H1 (cell line): ENCODE data around the gene LTBP4. TPM values are rescaled to one million over a fixed set of nuclear protein-coding genes. Genes with fewer than 3 reads are reported as not detected.

Experiments used
- CTCF ChIA-PET: fragments of 300-600 bp; sonication (Branson Sonifier 250); formaldehyde crosslinking; loops from one replicate; lab custom pipeline; 2021; ENCODE audit not compliant: partially characterized antibody; lab: Charles Lee
- POLR2A ChIA-PET: fragments of 300-600 bp; sonication (Branson Sonifier 250); formaldehyde crosslinking; loops from one replicate; lab custom pipeline; 2021; ENCODE audit warnings: inconsistent platforms; ENCODE audit not compliant: partially characterized antibody; lab: Charles Lee
- DNase-seq, 2 experiments: peaks; one replicate each; pipeline versions ENCODE4 v3.0.0 to v3.0.0-alpha.2; 2010 to 2022; ENCODE audit warnings: low spot score in 2 of 2, low read depth in 1 of 2, mixed read lengths in 1 of 2
- FAIRE-seq: peaks from 2 replicates; lab custom pipeline; 2011; peaks lifted over from hg19 to GRCh38; lab: Jason Lieb, UNC
- H2AFZ ChIP-seq: 2 replicates; pipeline ENCODE4 v1.8.1; 2012; ENCODE audit warnings: low read length, inconsistent platforms
- H2AK5ac ChIP-seq: 2 replicates; pipeline ENCODE4 v1.6.1; 2013; ENCODE audit warnings: low read depth, low read length
- H2BK120ac ChIP-seq: replicated peaks from 2 replicates; pipeline ENCODE3; 2013; ENCODE audit warnings: low read depth, low read length, inconsistent platforms
- H2BK12ac ChIP-seq: 2 replicates; pipeline ENCODE4 v1.6.1; 2013; ENCODE audit warnings: low read depth, low read length
- H2BK15ac ChIP-seq: 2 replicates; pipeline ENCODE4 v1.6.1; 2013; ENCODE audit warnings: low read length
- H2BK20ac ChIP-seq: 2 replicates; pipeline ENCODE4 v1.6.1; 2013; ENCODE audit warnings: low read length
- H2BK5ac ChIP-seq: 2 replicates; pipeline ENCODE4 v1.6.1; 2013; ENCODE audit warnings: low read depth, low read length
- H3K14ac ChIP-seq: 2 replicates; pipeline ENCODE4 v1.6.1; 2013; ENCODE audit warnings: inconsistent platforms; ENCODE audit not compliant: insufficient read length
- H3K18ac ChIP-seq: 2 replicates; pipeline ENCODE4 v1.6.1; 2013; ENCODE audit warnings: low read length; ENCODE audit errors: extremely low read depth
- H3K23ac ChIP-seq: 2 replicates; pipeline ENCODE4 v1.6.1; 2013; ENCODE audit warnings: inconsistent platforms; ENCODE audit not compliant: insufficient read length
- H3K23me2 ChIP-seq: 2 replicates; pipeline ENCODE4 v1.6.1; 2013; ENCODE audit warnings: low read depth, low read length
- H3K27ac ChIP-seq: 2 replicates; pipeline ENCODE4 v1.6.1; 2011; ENCODE audit warnings: low read depth, low read length, inconsistent platforms
- H3K27me3 ChIP-seq, 4 experiments: replicated peaks in 1 of 4; 1 replicate in 1 of 4; 2 replicates in 3 of 4; pipeline versions ENCODE4 v1.6.1 to v1.8.1; 2011 to 2013; ENCODE audit warnings: low read length in 3 of 4, mild to moderate bottlenecking in 3 of 4, inconsistent platforms in 2 of 4, mixed read lengths in 2 of 4, moderate library complexity in 1 of 4; ENCODE audit not compliant: control insufficient read depth in 3 of 4, insufficient read depth in 3 of 4; ENCODE audit errors: extremely low read depth in 1 of 4
- H3K36me3 ChIP-seq, 4 experiments: 2 replicates each; pipeline versions ENCODE4 v1.6.1 to v1.8.1; 2011 to 2013; ENCODE audit warnings: mild to moderate bottlenecking in 4 of 4, low read length in 3 of 4, moderate library complexity in 2 of 4, control low read depth in 1 of 4, inconsistent platforms in 1 of 4; ENCODE audit not compliant: insufficient read depth in 4 of 4, control insufficient read depth in 2 of 4
- H3K4ac ChIP-seq: replicated peaks from 2 replicates; pipeline ENCODE3; 2013; ENCODE audit warnings: low read length, low read depth, mixed read lengths, inconsistent platforms; ENCODE audit not compliant: insufficient read length
- H3K4me1 ChIP-seq, 4 experiments: replicated peaks in 1 of 4; 1 replicate in 1 of 4; 2 replicates in 3 of 4; pipeline versions ENCODE4 v1.6.1 to v1.8.1; 2011 to 2013; ENCODE audit warnings: low read length in 3 of 4, inconsistent platforms in 2 of 4, mixed read lengths in 1 of 4; ENCODE audit not compliant: insufficient read depth in 4 of 4, control insufficient read depth in 3 of 4
- H3K4me2 ChIP-seq, 2 experiments: 2 replicates each; pipeline versions ENCODE4 v1.6.1 to v1.8.1; 2011 to 2013; ENCODE audit warnings: low read depth in 2 of 2, low read length in 2 of 2, control low read depth in 1 of 2, inconsistent platforms in 1 of 2, mild to moderate bottlenecking in 1 of 2; ENCODE audit not compliant: insufficient read depth in 1 of 2
- H3K4me3 ChIP-seq, 4 experiments: fragments of 200-600, 300-600 bp in 1 of 4; sonication (generic), shearing (Covaris generic), sonication (Bioruptor Twin) in 1 of 4; 2 replicates each; pipeline versions ENCODE4 v1.5.1 to v1.8.1; 2011 to 2016; ENCODE audit warnings: low read length in 4 of 4, low read depth in 3 of 4, control low read depth in 2 of 4, inconsistent platforms in 2 of 4, mild to moderate bottlenecking in 2 of 4, mixed read lengths in 1 of 4, moderate library complexity in 1 of 4; ENCODE audit not compliant: insufficient read depth in 2 of 4; ENCODE audit errors: extremely low read depth in 1 of 4
- H3K56ac ChIP-seq: replicated peaks from 2 replicates; pipeline ENCODE3; 2013; ENCODE audit warnings: low read depth, mild to moderate bottlenecking, mixed read lengths, low read length, inconsistent platforms; ENCODE audit not compliant: insufficient read length
- H3K79me1 ChIP-seq: 2 replicates; pipeline ENCODE4 v1.6.1; 2013; ENCODE audit warnings: low read depth, low read length, control low read depth
- H3K79me2 ChIP-seq, 2 experiments: 2 replicates each; pipeline versions ENCODE4 v1.6.1 to v1.8.1; 2012 to 2013; ENCODE audit warnings: low read length in 2 of 2, mild to moderate bottlenecking in 2 of 2, inconsistent platforms in 1 of 2; ENCODE audit not compliant: insufficient read depth in 2 of 2, control insufficient read depth in 1 of 2
- H3K9ac ChIP-seq, 4 experiments: replicated peaks in 1 of 4; 1 replicate in 1 of 4; 2 replicates in 3 of 4; pipeline versions ENCODE4 v1.6.1 to v1.8.1; 2011 to 2013; ENCODE audit warnings: low read depth in 3 of 4, low read length in 3 of 4, control low read depth in 2 of 4, mild to moderate bottlenecking in 2 of 4, moderate library complexity in 2 of 4, inconsistent platforms in 1 of 4; ENCODE audit errors: extremely low read depth in 1 of 4
- H3K9me3 ChIP-seq, 2 experiments: 2 replicates each; pipeline versions ENCODE4 v1.6.1 to v1.8.1; 2012 to 2013; ENCODE audit warnings: mild to moderate bottlenecking in 2 of 2, moderate library complexity in 2 of 2, control low read depth in 1 of 2, inconsistent platforms in 1 of 2, low read depth in 1 of 2, low read length in 1 of 2, mixed read lengths in 1 of 2; ENCODE audit not compliant: insufficient read depth in 2 of 2
- H4K20me1 ChIP-seq, 2 experiments: replicated peaks in 1 of 2; 2 replicates each; pipeline versions ENCODE3 to v1.8.1; 2011 to 2013; ENCODE audit warnings: inconsistent platforms in 2 of 2, low read length in 2 of 2, mild to moderate bottlenecking in 1 of 2; ENCODE audit not compliant: insufficient read depth in 2 of 2, control insufficient read depth in 1 of 2
- H4K5ac ChIP-seq: 2 replicates; pipeline ENCODE4 v1.6.1; 2013; ENCODE audit warnings: low read length, low read depth, mixed read lengths, inconsistent platforms; ENCODE audit not compliant: insufficient read length
- H4K8ac ChIP-seq: 2 replicates; pipeline ENCODE4 v1.8.0; 2013; ENCODE audit warnings: mild to moderate bottlenecking, moderate library complexity, low read length, inconsistent platforms; ENCODE audit not compliant: insufficient read depth; ENCODE audit errors: extremely low read depth
- H4K91ac ChIP-seq: replicated peaks from 2 replicates; pipeline ENCODE3; 2013; ENCODE audit warnings: low read length, mixed read lengths, inconsistent platforms; ENCODE audit not compliant: insufficient read length
- ATF3 ChIP-seq: IDR thresholded peaks from 2 replicates; pipeline ENCODE4 v1.6.1; 2011; ENCODE audit warnings: low read depth, mild to moderate bottlenecking, low read length; ENCODE audit not compliant: insufficient read depth
- CEBPB ChIP-seq: IDR thresholded peaks from 2 replicates; pipeline ENCODE4 v1.6.1; 2012; ENCODE audit warnings: low read depth, low read length
- CTBP2 ChIP-seq: IDR thresholded peaks from 2 replicates; pipeline ENCODE4 v1.7.0; 2011; ENCODE audit warnings: borderline replicate concordance, mild to moderate bottlenecking, moderate library complexity, mixed read lengths, low read length; ENCODE audit not compliant: insufficient read depth, insufficient read length
- EGR1 ChIP-seq: IDR thresholded peaks from 2 replicates; pipeline ENCODE4 v1.6.1; 2011; ENCODE audit warnings: low read depth, low read length, borderline replicate concordance
- HDAC2 ChIP-seq, 2 experiments: fragments of 300-600 bp in 1 of 2; sonication (generic) in 1 of 2; IDR thresholded peaks; 2 replicates each; pipeline ENCODE4 v1.6.1; 2011 to 2012; ENCODE audit warnings: low read depth in 2 of 2, low read length in 2 of 2, mild to moderate bottlenecking in 2 of 2, moderate library complexity in 2 of 2, borderline replicate concordance in 1 of 2, inconsistent platforms in 1 of 2
- NANOG ChIP-seq: IDR thresholded peaks from 2 replicates; pipeline ENCODE4 v1.6.1; 2011; ENCODE audit warnings: low read length, low read depth, mild to moderate bottlenecking, inconsistent platforms; ENCODE audit not compliant: insufficient read depth, poor library complexity, severe bottlenecking
- NRF1 ChIP-seq: IDR thresholded peaks from 2 replicates; pipeline ENCODE4 v1.6.1; 2011; ENCODE audit warnings: mild to moderate bottlenecking, low read depth, low read length, improper control_type of control experiment
- SAP30 ChIP-seq: fragments of 300-600 bp; sonication (generic); IDR thresholded peaks from 2 replicates; pipeline ENCODE4 v1.7.1; 2012; ENCODE audit warnings: low read length, moderate library complexity, mild to moderate bottlenecking, inconsistent platforms; ENCODE audit not compliant: insufficient read depth, insufficient replicate concordance
- SIN3A ChIP-seq, 2 experiments: IDR thresholded peaks in 1 of 2; conservative IDR thresholded peaks in 1 of 2; 2 replicates each; pipeline ENCODE4 v1.6.1; 2011 to 2012; ENCODE audit warnings: low read length in 2 of 2, improper control_type of control experiment in 1 of 2, low read depth in 1 of 2, mild to moderate bottlenecking in 1 of 2
- ZNF274 ChIP-seq: IDR thresholded peaks from 2 replicates; pipeline ENCODE4 v1.7.0; 2012; ENCODE audit warnings: low read length, borderline replicate concordance; ENCODE audit errors: extremely low read depth
- WGBS, 2 experiments: shearing (Covaris generic) in 1 of 2; methylation state at CpG; one replicate each; pipeline versions ENCODE4 v1.1.6 to v1.1.7; 2013 to 2015; ENCODE audit warnings: low lambda C conversion rate in 2 of 2, mixed read lengths in 2 of 2, inconsistent platforms in 1 of 2, low coverage in 1 of 2, missing lambda C conversion rate in 1 of 2; ENCODE audit not compliant: insufficient replicate concordance in 2 of 2, insufficient coverage in 1 of 2, insufficient read length in 1 of 2; ENCODE audit errors: extremely low coverage in 1 of 2, missing lambda C conversion rate in 1 of 2; 5-methylcytosine and 5-hydroxymethylcytosine counted together
- polyA plus RNA-seq, 7 experiments: library from polyadenylated mRNA; depleted of rRNA in 3 of 7; stranded (reverse) in 5 of 7; unstranded in 2 of 7; fragments of >200 nt in 5 of 7; fragments of 200-250 nt in 2 of 7; gene quantifications; 1 replicate in 5 of 7; 2 replicates in 1 of 7; 4 replicates in 1 of 7; pipeline versions ENCODE4 v1.2.1 to v1.2.3, GENCODE V29; 2011 to 2013; ENCODE audit warnings: missing spikeins in 2 of 7, mixed read lengths in 2 of 7
- total RNA-seq: library from RNA; stranded (reverse); fragmentation: NEBNext Ultra II Directional; extraction: Animal tissue kit (Norgen Biotek cat#: 25700); gene quantifications from 2 replicates; pipeline ENCODE4 v1.2.1, GENCODE V29; 2021

The LTBP4 gene
- total and polyA plus RNA-seq, 2 of the 8 experiments (the other 6 are each of a cell fraction or from before 2014, with no cell fraction given), result 54.5 to 77.1 TPM

GRCh38 chr19:40625406-40626120 lies 24.4 kb downstream of the LTBP4 start:
- POLR2A ChIA-PET, result interaction anchor here (1.1 to 2.3 kb wide), 2 partner anchors 8 to 10 kb away, joined by 3 to 8 read pairs; no protein-coding TSS in a partner anchor
- Histone ChIP-seq H3K18ac (no peak overlapping the region), H3K4me3 (no peak overlapping the region), H2BK12ac (no peak overlapping the region), H3K27ac (no peak overlapping the region), H3K23ac (no peak overlapping the region), H3K14ac (no peak overlapping the region), H3K4me2 (no peak overlapping the region), H2AK5ac (no peak overlapping the region), H3K9me3 (no peaks in the 10 kb centered on the region), H3K23me2 (peaks cover 2% of the 10 kb centered on the region; the same call in 1 of the 2 replicates), H2BK20ac (no peak overlapping the region), H2AFZ (no peak overlapping the region), H4K91ac (no peak overlapping the region), H3K79me1 (no peaks in the 10 kb centered on the region), H3K27me3 (no peaks in the 10 kb centered on the region), H4K20me1 (peaks cover 2 to 5% of the 10 kb centered on the region in 2 experiments), H2BK5ac (no peak overlapping the region), H2BK15ac (no peak overlapping the region), H2BK120ac (no peak overlapping the region), H3K9ac (no peak overlapping the region), H3K36me3 (peaks cover 5 to 28% (median 14%) of the 10 kb centered on the region in 4 experiments; a peak in 7 of 8 replicates), H3K4ac (no peak overlapping the region), H3K79me2 (no peaks in the 10 kb centered on the region), H4K8ac (no peak overlapping the region; the same call in 1 of the 2 replicates), H3K4me1 (peaks cover 0 to 18% (median 8%) of the 10 kb centered on the region in 4 experiments; a peak in 6 of 7 replicates), H4K5ac (no peak overlapping the region), H3K56ac (no peak overlapping the region)
- FAIRE-seq (no peak), DNase-seq (no peak)
- CTCF ChIA-PET, result interaction anchor here (1.2 to 5.3 kb wide), 2 partner anchors 9 to 19 kb away, joined by 3 to 51 read pairs; no protein-coding TSS in a partner anchor
- 81% methylated on average over 7 of the region's 7 CpGs; no CpG with 5 or more reads in 1 of the 2 experiments for WGBS, 2 experiments
- TF ChIP-seq SIN3A (conservative IDR thresholded peaks at IDR 0.05 in 1 of 2, IDR thresholded peaks at IDR 0.05 in 1 of 2; ENCODE audit: low read depth in 1 of 2, low read length in 2 of 2) (no peak), SAP30 (no peak), CEBPB (no peak), HDAC2 (IDR thresholded peaks at IDR 0.05; ENCODE audit: borderline replicate concordance in 1 of 2, low read depth in 2 of 2, low read length in 2 of 2) (no peak), ATF3 (no peak), ZNF274 (no peak), EGR1 (no peak), NRF1 (no peak), NANOG (no peak), CTBP2 (no peak)
